Breast epithelium (tissue), 4 donors: ENCODE results near the gene FLNB. TPM values are rescaled to one million over a fixed set of nuclear protein-coding genes. Genes with fewer than 3 reads are reported as not detected.

Experiments
- DNase-seq, 2 donors: peaks; one replicate each; pipeline ENCODE4 v3.0.0-alpha.2; 2019; ENCODE audit warnings: low spot score in 2 of 2
- H3K27ac ChIP-seq, 2 donors: fragments of 200-600 bp; sonication (generic) in 1 of 2; one replicate each; pipeline ENCODE4 v1.5.1; 2016 to 2019; ENCODE audit warnings: mild to moderate bottlenecking in 1 of 2
- H3K27me3 ChIP-seq, 2 donors: fragments of 200-600 bp; sonication (generic) in 1 of 2; one replicate each; pipeline versions ENCODE4 v1.5.1 to v1.6.0; 2017 to 2019; ENCODE audit warnings: control low read depth in 1 of 2, mild to moderate bottlenecking in 1 of 2
- H3K36me3 ChIP-seq: fragments of 200-600 bp; one replicate; pipeline ENCODE4 v1.5.1; 2019
- H3K4me1 ChIP-seq, 2 donors: fragments of 200-600 bp; sonication (generic); one replicate each; pipeline ENCODE4 v1.5.1; 2016 to 2019; ENCODE audit warnings: control low read depth in 1 of 2
- H3K4me3 ChIP-seq, 3 donors: fragments of 200-600 bp; sonication (generic); 1 replicate in 2 of 3; 2 replicates in 1 of 3; pipeline ENCODE4 v1.5.1; 2016 to 2019; ENCODE audit warnings: mild to moderate bottlenecking in 3 of 3, moderate library complexity in 2 of 3
- H3K9me3 ChIP-seq, 2 donors: fragments of 200-600 bp; sonication (generic) in 1 of 2; one replicate each; pipeline ENCODE4 v1.5.1; 2016 to 2019; ENCODE audit warnings: control low read depth in 1 of 2
- CTCF ChIP-seq, 3 donors: fragments of 450-650 bp; IDR thresholded peaks; one replicate each; pipeline ENCODE4 v1.5.1; 2016 to 2017; ENCODE audit warnings: antibody characterized with exemption in 3 of 3, mild to moderate bottlenecking in 3 of 3, moderate library complexity in 3 of 3
- POLR2A ChIP-seq: fragments of 450-650 bp; IDR thresholded peaks from one replicate; pipeline ENCODE4 v1.6.1; 2016; ENCODE audit warnings: antibody characterized with exemption, mild to moderate bottlenecking, moderate library complexity
- POLR2AphosphoS5 ChIP-seq, 3 donors: sonication (generic); formaldehyde crosslinking; IDR thresholded peaks; one replicate each; pipeline ENCODE4 v1.6.1; 2017; ENCODE audit warnings: antibody characterized with exemption in 3 of 3
- intact Hi-C: fragments of 100-400 bp; cut with DNase I; formaldehyde crosslinking; loops from one replicate; pipeline ENCODE4 v1.15.1; 2023; ENCODE audit warnings: low total_unique reads
- total RNA-seq, 3 donors: library from RNA; depleted of rRNA; stranded (reverse); fragments of >200 nt; gene quantifications; one replicate each; pipeline ENCODE4 v1.1.0, GENCODE V29; 2016

Gene FLNB
- total RNA-seq, 3 donors from 2014 or later = 40.3 to 242 (median 164) TPM

- Histone ChIP-seq H3K4me1 (peaks cover 0 to 13% of the 10 kb centered on the region in 2 donors), H3K27ac (no peak overlapping the region), H3K27me3 (no peaks in the 10 kb centered on the region), H3K36me3 (no peaks in the 10 kb centered on the region), H3K4me3 (no peak overlapping the region), H3K9me3 (no peaks in the 10 kb centered on the region)
- no peak for TF ChIP-seq POLR2AphosphoS5 (IDR thresholded peaks at IDR 0.05)
- TF ChIP-seq CTCF (IDR thresholded peaks at IDR 0.05) = no peak
- no peak for TF ChIP-seq POLR2A
- DNase-seq = no peak
- intact Hi-C loops = no loop called here
These were observed 167.9 kb downstream of the FLNB start for GRCh38 chr3:58176185-58176530.

GRCh38 chr3:58176827-58177489 lies 168.7 kb downstream of the FLNB start:
- DNase-seq = no peak
- no peaks in the 10 kb centered on the region for H3K9me3 ChIP-seq
- H3K4me3 ChIP-seq = no peak overlapping the region
- intact Hi-C loops = no loop called here
- no peaks in the 10 kb centered on the region for H3K36me3 ChIP-seq
- TF ChIP-seq POLR2AphosphoS5 (IDR thresholded peaks at IDR 0.05) (no peak), CTCF (IDR thresholded peaks at IDR 0.05) (no peak), POLR2A (no peak)
- H3K27ac ChIP-seq = no peak overlapping the region
- H3K4me1 ChIP-seq = peaks cover 0 to 13% of the 10 kb centered on the region in 2 donors
- no peaks in the 10 kb centered on the region for H3K27me3 ChIP-seq

- Histone ChIP-seq H3K4me1 (peaks cover 0 to 13% of the 10 kb centered on the region in 2 donors), H3K36me3 (no peaks in the 10 kb centered on the region), H3K4me3 (peak overlapping the region; percentile 37 to 67 (median 50)), H3K27me3 (no peaks in the 10 kb centered on the region), H3K9me3 (no peaks in the 10 kb centered on the region), H3K27ac (peak overlapping the region in 1 of 2 donors; percentile 17)
- intact Hi-C loops = no loop called here
- DNase-seq = peak; percentile 65 to 92
- TF ChIP-seq CTCF (IDR thresholded peaks at IDR 0.05) = peak; percentile 88 to 96 (median 91)
- no peak for TF ChIP-seq POLR2A
These were observed 169.7 kb downstream of the FLNB start for GRCh38 chr3:58177747-58178527.

GRCh38 chr3:58178528-58179234 lies 170.5 kb downstream of the FLNB start:
- H3K4me1 ChIP-seq = peaks cover 0 to 13% of the 10 kb centered on the region in 2 donors
- no peak overlapping the region for H3K27ac ChIP-seq
- no peaks in the 10 kb centered on the region for H3K36me3 ChIP-seq
- DNase-seq = no peak
- intact Hi-C loops = loop anchor here (1.0 kb wide), 1 partner anchor 31 kb away; no protein-coding TSS in a partner anchor
- H3K9me3 ChIP-seq = no peaks in the 10 kb centered on the region
- H3K27me3 ChIP-seq = no peaks in the 10 kb centered on the region
- H3K4me3 ChIP-seq = no peak overlapping the region
- TF ChIP-seq POLR2A (no peak), CTCF (IDR thresholded peaks at IDR 0.05) (no peak), POLR2AphosphoS5 (IDR thresholded peaks at IDR 0.05) (no peak)
